Breast epithelium (tissue), 4 donors: ENCODE data around the gene MICAL3. TPM values are rescaled to one million over a fixed set of nuclear protein-coding genes. Genes with fewer than 3 reads are reported as not detected.
A peak's percentile ranks its signal among the peaks of the same experiment; 100 is the strongest.

Experiments used
- DNase-seq, 2 donors: peaks; one replicate each; pipeline ENCODE4 v3.0.0-alpha.2; 2019; ENCODE audit warnings: low spot score in 2 of 2
- H3K27ac ChIP-seq, 2 donors: fragments of 200-600 bp; sonication (generic) in 1 of 2; one replicate each; pipeline ENCODE4 v1.5.1; 2016 to 2019; ENCODE audit warnings: mild to moderate bottlenecking in 1 of 2
- H3K27me3 ChIP-seq, 2 donors: fragments of 200-600 bp; sonication (generic) in 1 of 2; one replicate each; pipeline versions ENCODE4 v1.5.1 to v1.6.0; 2017 to 2019; ENCODE audit warnings: control low read depth in 1 of 2, mild to moderate bottlenecking in 1 of 2
- H3K36me3 ChIP-seq: fragments of 200-600 bp; one replicate; pipeline ENCODE4 v1.5.1; 2019
- H3K4me1 ChIP-seq, 2 donors: fragments of 200-600 bp; sonication (generic); one replicate each; pipeline ENCODE4 v1.5.1; 2016 to 2019; ENCODE audit warnings: control low read depth in 1 of 2
- H3K4me3 ChIP-seq, 3 donors: fragments of 200-600 bp; sonication (generic); 1 replicate in 2 of 3; 2 replicates in 1 of 3; pipeline ENCODE4 v1.5.1; 2016 to 2019; ENCODE audit warnings: mild to moderate bottlenecking in 3 of 3, moderate library complexity in 2 of 3
- H3K9me3 ChIP-seq, 2 donors: fragments of 200-600 bp; sonication (generic) in 1 of 2; one replicate each; pipeline ENCODE4 v1.5.1; 2016 to 2019; ENCODE audit warnings: control low read depth in 1 of 2
- POLR2A ChIP-seq: fragments of 450-650 bp; IDR thresholded peaks from one replicate; pipeline ENCODE4 v1.6.1; 2016; ENCODE audit warnings: antibody characterized with exemption, mild to moderate bottlenecking, moderate library complexity
- POLR2AphosphoS5 ChIP-seq, 3 donors: sonication (generic); formaldehyde crosslinking; IDR thresholded peaks; one replicate each; pipeline ENCODE4 v1.6.1; 2017; ENCODE audit warnings: antibody characterized with exemption in 3 of 3
- intact Hi-C: fragments of 100-400 bp; cut with DNase I; formaldehyde crosslinking; loops from one replicate; pipeline ENCODE4 v1.15.1; 2023; ENCODE audit warnings: low total_unique reads
- total RNA-seq, 3 donors: library from RNA; depleted of rRNA; stranded (reverse); fragments of >200 nt; gene quantifications; one replicate each; pipeline ENCODE4 v1.1.0, GENCODE V29; 2016
- TF ChIP-seq, protein P1 (sequence below), 3 donors: fragments of 450-650 bp; IDR thresholded peaks; one replicate each; pipeline ENCODE4 v1.5.1; 2016 to 2017; ENCODE audit warnings: antibody characterized with exemption in 3 of 3, mild to moderate bottlenecking in 3 of 3, moderate library complexity in 3 of 3

MICAL3 gene
- total RNA-seq, 3 donors from 2014 or later: 19.5 to 42.3 (median 34.8) TPM

DNA sequence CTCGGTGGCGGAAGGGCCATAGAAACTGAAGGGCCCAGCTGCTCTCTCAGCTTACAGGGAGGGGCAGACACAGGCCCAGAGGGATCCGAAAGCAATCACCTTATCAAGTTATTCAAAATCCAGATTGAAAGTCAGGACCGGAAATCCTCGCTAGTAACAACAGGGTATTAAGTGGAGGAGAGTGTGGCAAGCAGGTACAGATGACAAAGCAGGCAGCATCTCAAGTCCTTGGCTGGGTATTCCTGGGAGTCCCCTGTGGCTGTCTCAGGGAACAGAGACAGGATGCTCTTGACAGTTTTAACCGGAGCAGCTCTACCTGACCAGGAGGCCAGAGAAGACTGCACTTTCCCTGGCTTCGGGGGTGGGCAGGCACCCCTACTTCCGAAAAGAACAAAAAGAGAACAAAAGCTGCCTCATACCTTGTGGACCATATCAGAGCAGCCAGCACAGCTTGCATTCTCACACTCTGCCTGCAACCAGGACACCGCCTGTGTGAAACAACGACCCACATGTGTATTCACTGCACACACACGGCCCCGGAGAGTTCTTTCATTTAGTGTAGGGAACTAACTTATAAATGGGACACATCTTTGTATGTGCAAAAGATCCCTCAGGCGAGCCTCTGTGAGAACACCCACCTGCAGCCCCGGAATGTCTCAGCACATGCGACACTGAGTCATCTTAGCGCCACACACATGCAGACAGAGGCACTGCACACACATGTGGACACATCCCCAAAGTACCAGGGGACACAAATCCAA lies 78.3 kb downstream of the MICAL3 start:
- intact Hi-C loops: no loop called here
- DNase-seq: no peak
- no peaks in the 10 kb centered on the region for H3K9me3 ChIP-seq
- H3K4me1 ChIP-seq: peaks cover 0 to 5% of the 10 kb centered on the region in 2 donors
- H3K27me3 ChIP-seq: no peaks in the 10 kb centered on the region
- H3K4me3 ChIP-seq: no peak overlapping the region
- peak overlapping the region; percentile 19 to 77 for H3K27ac ChIP-seq
- no peaks in the 10 kb centered on the region for H3K36me3 ChIP-seq
- TF ChIP-seq POLR2A: no peak
- no peak for TF ChIP-seq POLR2AphosphoS5 (IDR thresholded peaks at IDR 0.05)
- TF ChIP-seq, protein P1, sequence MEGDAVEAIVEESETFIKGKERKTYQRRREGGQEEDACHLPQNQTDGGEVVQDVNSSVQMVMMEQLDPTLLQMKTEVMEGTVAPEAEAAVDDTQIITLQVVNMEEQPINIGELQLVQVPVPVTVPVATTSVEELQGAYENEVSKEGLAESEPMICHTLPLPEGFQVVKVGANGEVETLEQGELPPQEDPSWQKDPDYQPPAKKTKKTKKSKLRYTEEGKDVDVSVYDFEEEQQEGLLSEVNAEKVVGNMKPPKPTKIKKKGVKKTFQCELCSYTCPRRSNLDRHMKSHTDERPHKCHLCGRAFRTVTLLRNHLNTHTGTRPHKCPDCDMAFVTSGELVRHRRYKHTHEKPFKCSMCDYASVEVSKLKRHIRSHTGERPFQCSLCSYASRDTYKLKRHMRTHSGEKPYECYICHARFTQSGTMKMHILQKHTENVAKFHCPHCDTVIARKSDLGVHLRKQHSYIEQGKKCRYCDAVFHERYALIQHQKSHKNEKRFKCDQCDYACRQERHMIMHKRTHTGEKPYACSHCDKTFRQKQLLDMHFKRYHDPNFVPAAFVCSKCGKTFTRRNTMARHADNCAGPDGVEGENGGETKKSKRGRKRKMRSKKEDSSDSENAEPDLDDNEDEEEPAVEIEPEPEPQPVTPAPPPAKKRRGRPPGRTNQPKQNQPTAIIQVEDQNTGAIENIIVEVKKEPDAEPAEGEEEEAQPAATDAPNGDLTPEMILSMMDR (IDR thresholded peaks at IDR 0.05): no peak

DNA sequence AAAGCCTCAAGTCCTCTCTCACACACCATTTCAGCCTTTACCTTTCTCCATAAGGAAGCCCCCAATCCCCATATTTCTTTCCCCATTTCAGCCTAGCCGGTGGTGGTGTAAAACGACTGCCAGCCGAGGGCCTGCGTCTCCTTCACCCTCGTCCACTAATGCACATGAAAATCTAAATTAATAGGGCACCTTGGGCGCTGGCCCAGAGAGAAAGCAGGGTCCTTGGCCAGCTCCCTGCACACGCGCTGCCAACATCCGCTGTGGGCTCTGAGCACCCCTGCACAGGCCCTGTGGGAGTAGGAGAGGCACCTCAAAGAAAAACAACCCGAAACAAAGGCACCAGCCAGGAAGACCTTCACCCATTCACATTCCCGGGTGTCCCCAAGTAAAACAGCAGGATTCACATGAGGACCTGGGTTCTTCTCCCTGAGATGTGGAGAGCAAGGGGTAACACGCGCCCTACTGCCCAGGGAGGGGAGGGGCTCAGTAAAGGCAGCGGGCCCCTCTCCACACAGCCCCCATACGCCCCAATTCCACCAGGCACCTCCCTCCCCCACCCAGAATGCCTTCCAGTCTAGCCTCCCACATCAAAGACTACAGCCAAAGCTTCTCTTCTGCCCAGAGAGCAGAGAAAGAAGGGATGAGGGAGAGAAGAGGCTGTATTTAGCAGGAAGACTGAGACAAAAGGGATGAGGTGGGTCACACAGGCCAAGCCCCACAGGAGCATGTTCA lies 79.0 kb downstream of the MICAL3 start:
- peak overlapping the region; percentile 19 to 77 for H3K27ac ChIP-seq
- H3K36me3 ChIP-seq: no peaks in the 10 kb centered on the region
- peaks cover 0 to 5% of the 10 kb centered on the region in 2 donors for H3K4me1 ChIP-seq

DNA sequence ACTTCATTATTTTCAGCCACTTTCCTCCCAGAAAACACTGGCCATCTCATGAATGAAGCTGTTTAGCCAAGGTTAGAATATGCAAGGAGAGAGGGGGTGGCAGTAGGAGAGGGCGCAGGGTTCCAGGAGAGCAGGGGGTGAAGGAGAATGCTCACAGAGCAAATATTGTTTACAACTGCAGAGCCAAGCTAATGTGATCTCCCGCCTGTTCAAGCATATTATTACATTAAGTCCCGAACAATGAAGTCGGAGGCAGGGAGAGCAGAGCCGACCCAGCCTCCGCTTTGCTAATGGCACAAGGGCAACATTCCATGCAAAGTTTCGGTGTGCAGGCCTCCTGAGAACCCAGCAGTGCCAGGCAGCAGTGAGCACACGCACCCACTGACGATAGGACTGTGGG lies 80.1 kb downstream of the MICAL3 start:
- intact Hi-C loops: no loop called here
- no peak for TF ChIP-seq POLR2A
- TF ChIP-seq, protein P1 (IDR thresholded peaks at IDR 0.05): no peak
- no peak for TF ChIP-seq POLR2AphosphoS5 (IDR thresholded peaks at IDR 0.05)
- peaks cover 0 to 5% of the 10 kb centered on the region in 2 donors for H3K4me1 ChIP-seq
- DNase-seq: no peak
- H3K36me3 ChIP-seq: no peaks in the 10 kb centered on the region
- no peak overlapping the region for H3K4me3 ChIP-seq
- peak overlapping the region; percentile 23 to 26 for H3K27ac ChIP-seq
- no peaks in the 10 kb centered on the region for H3K27me3 ChIP-seq
- H3K9me3 ChIP-seq: no peaks in the 10 kb centered on the region

More for the DNA sequence above, 79.0 kb downstream of the MICAL3 start:
- TF ChIP-seq, protein P1 (IDR thresholded peaks at IDR 0.05): no peak
- TF ChIP-seq POLR2A: no peak
- no peak for TF ChIP-seq POLR2AphosphoS5 (IDR thresholded peaks at IDR 0.05)
- H3K9me3 ChIP-seq: no peaks in the 10 kb centered on the region
- no peaks in the 10 kb centered on the region for H3K27me3 ChIP-seq
- intact Hi-C loops: no loop called here
- peak overlapping the region in 1 of 3 donors; percentile 3 for H3K4me3 ChIP-seq
- no peak for DNase-seq

DNA sequence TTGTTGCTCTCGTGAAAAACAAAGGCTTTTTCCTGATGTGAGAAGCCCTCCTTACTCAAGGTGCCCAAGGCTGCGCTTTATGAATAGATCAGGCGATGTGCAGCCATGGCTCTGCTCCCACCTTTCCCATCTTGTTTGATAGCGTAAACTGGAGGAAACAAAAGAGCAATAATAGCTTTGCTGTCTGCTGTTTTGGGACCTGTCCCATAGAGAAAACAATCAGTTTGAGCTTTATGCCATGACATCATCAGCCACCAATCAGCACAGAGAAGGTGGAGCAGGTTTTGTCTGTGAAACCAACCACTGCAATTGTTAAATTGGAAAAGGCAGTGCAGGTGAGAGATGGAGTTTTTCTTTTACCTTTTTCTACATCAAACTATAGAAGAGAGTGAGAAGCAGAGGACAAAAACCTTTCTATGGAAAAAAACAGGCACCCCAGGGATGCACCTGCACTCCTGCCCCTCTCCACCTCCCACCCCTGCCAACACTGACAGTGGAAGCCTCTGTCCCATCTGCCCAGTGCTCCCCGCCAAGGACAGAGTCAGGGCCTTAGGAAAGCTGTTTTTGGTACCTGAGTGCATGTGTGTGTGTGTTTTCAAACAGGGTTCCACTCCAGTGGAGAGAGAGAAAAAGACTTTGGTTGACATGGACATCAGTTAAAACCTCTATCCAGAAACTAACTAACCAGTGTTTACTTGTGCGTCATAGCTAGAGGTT lies 80.7 kb downstream of the MICAL3 start:
- DNase-seq: no peak
- no peak for TF ChIP-seq POLR2AphosphoS5 (IDR thresholded peaks at IDR 0.05)
- TF ChIP-seq, protein P1 (IDR thresholded peaks at IDR 0.05): no peak
- no peak for TF ChIP-seq POLR2A
- H3K27me3 ChIP-seq: no peaks in the 10 kb centered on the region
- H3K27ac ChIP-seq: peak overlapping the region; percentile 23 to 26
- no peaks in the 10 kb centered on the region for H3K36me3 ChIP-seq
- no peak overlapping the region for H3K4me3 ChIP-seq
- intact Hi-C loops: no loop called here
- H3K4me1 ChIP-seq: peaks cover 0 to 5% of the 10 kb centered on the region in 2 donors
- no peaks in the 10 kb centered on the region for H3K9me3 ChIP-seq
